ENCODE results near the gene MED19. TPM values are rescaled to one million over a fixed set of nuclear protein-coding genes. Genes with fewer than 3 reads are reported as not detected.

MED19 gene
- 13.4 and 13.6 TPM in 2 replicates for total RNA-seq

GRCh38 chr11:57711414-57712255 is at the start of gene MED19:
Gene MED19 (minus strand): TSS chr11:57712215. CDS start chr11:57712179, 36 bp downstream.
- H3K9me3 ChIP-seq (ENCODE audit: low read depth, low read length) = no peaks in the 10 kb centered on the region
- DNase-seq (ENCODE audit: insufficient read length, low spot score, missing footprints) = peak; percentile 85
- H4K20me1 ChIP-seq (ENCODE audit: insufficient read depth, low read length) = peaks cover 5% of the 10 kb centered on the region
- H3K4me1 ChIP-seq (ENCODE audit: insufficient read depth, low read length) = peaks cover 21% of the 10 kb centered on the region
- H3K4me2 ChIP-seq (ENCODE audit: insufficient read depth, low read length) = peak within 1 kb of the TSS; percentile 96
- H3K27me3 ChIP-seq (ENCODE audit: insufficient read depth, low read length) = no peaks in the 10 kb centered on the region
- peak within 1 kb of the TSS; percentile 93 for H3K27ac ChIP-seq (ENCODE audit: low read depth, low read length)
- H3K79me2 ChIP-seq (ENCODE audit: insufficient read depth, low read length) = peaks cover 68% of the 10 kb centered on the region
- H3K4me3 ChIP-seq (ENCODE audit: insufficient read depth, low read length) = peak within 1 kb of the TSS; percentile 93
- H2AFZ ChIP-seq (ENCODE audit: low read length) = peak within 1 kb of the TSS; percentile 99
- no peak for TF ChIP-seq CTCF (IDR thresholded peaks at IDR 0.05; ENCODE audit: extremely low read depth, low read depth, low read length)
- H3K36me3 ChIP-seq (ENCODE audit: insufficient read depth, low read length) = peaks cover 4% of the 10 kb centered on the region

- Histone ChIP-seq H3K79me2 (ENCODE audit: insufficient read depth, low read length) (peaks cover 12% of the 10 kb centered on the region), H3K36me3 (ENCODE audit: insufficient read depth, low read length) (no peaks in the 10 kb centered on the region), H3K27me3 (ENCODE audit: insufficient read depth, low read length) (no peaks in the 10 kb centered on the region), H4K20me1 (ENCODE audit: insufficient read depth, low read length) (peaks cover 2% of the 10 kb centered on the region), H2AFZ (ENCODE audit: low read length) (no peak overlapping the region), H3K9me3 (ENCODE audit: low read depth, low read length) (no peaks in the 10 kb centered on the region), H3K4me3 (ENCODE audit: insufficient read depth, low read length) (no peak overlapping the region), H3K27ac (ENCODE audit: low read depth, low read length) (no peak overlapping the region), H3K4me1 (ENCODE audit: insufficient read depth, low read length) (peaks cover 3% of the 10 kb centered on the region), H3K4me2 (ENCODE audit: insufficient read depth, low read length) (no peak overlapping the region)
- no peak for TF ChIP-seq CTCF (IDR thresholded peaks at IDR 0.05; ENCODE audit: extremely low read depth, low read depth, low read length)
- no peak for DNase-seq (ENCODE audit: insufficient read length, low spot score, missing footprints)
Measured at GRCh38 chr11:57758174-57758573, 46.2 kb upstream of the MED19 start.

GRCh38 chr11:57752954-57753353 is 40.9 kb upstream of the MED19 start:
- Histone ChIP-seq H2AFZ (ENCODE audit: low read length) (no peak overlapping the region), H3K27me3 (ENCODE audit: insufficient read depth, low read length) (no peaks in the 10 kb centered on the region), H3K27ac (ENCODE audit: low read depth, low read length) (no peak overlapping the region), H3K36me3 (ENCODE audit: insufficient read depth, low read length) (no peaks in the 10 kb centered on the region), H3K4me1 (ENCODE audit: insufficient read depth, low read length) (no peaks in the 10 kb centered on the region), H3K79me2 (ENCODE audit: insufficient read depth, low read length) (no peaks in the 10 kb centered on the region), H4K20me1 (ENCODE audit: insufficient read depth, low read length) (no peaks in the 10 kb centered on the region), H3K4me2 (ENCODE audit: insufficient read depth, low read length) (no peak overlapping the region), H3K9me3 (ENCODE audit: low read depth, low read length) (no peaks in the 10 kb centered on the region), H3K4me3 (ENCODE audit: insufficient read depth, low read length) (no peak overlapping the region)
- DNase-seq (ENCODE audit: insufficient read length, low spot score, missing footprints) = no peak
- TF ChIP-seq CTCF (IDR thresholded peaks at IDR 0.05; ENCODE audit: extremely low read depth, low read depth, low read length) = no peak

- no peaks in the 10 kb centered on the region for H4K20me1 ChIP-seq (ENCODE audit: insufficient read depth, low read length)
- no peak within 1 kb of the TSS for H3K4me2 ChIP-seq (ENCODE audit: insufficient read depth, low read length)
- H2AFZ ChIP-seq (ENCODE audit: low read length) = no peak within 1 kb of the TSS
- peak; percentile 63 for TF ChIP-seq CTCF (IDR thresholded peaks at IDR 0.05; ENCODE audit: extremely low read depth, low read depth, low read length)
- H3K36me3 ChIP-seq (ENCODE audit: insufficient read depth, low read length) = peaks cover 3% of the 10 kb centered on the region
- H3K27me3 ChIP-seq (ENCODE audit: insufficient read depth, low read length) = no peaks in the 10 kb centered on the region
- peak; percentile 90 for DNase-seq (ENCODE audit: insufficient read length, low spot score, missing footprints)
- H3K4me1 ChIP-seq (ENCODE audit: insufficient read depth, low read length) = no peaks in the 10 kb centered on the region
- H3K9me3 ChIP-seq (ENCODE audit: low read depth, low read length) = no peaks in the 10 kb centered on the region
- no peak within 1 kb of the TSS for H3K4me3 ChIP-seq (ENCODE audit: insufficient read depth, low read length)
- H3K27ac ChIP-seq (ENCODE audit: low read depth, low read length) = no peak within 1 kb of the TSS
- no peaks in the 10 kb centered on the region for H3K79me2 ChIP-seq (ENCODE audit: insufficient read depth, low read length)
Measured at GRCh38 chr11:57751676-57752253, 39.8 kb upstream of the MED19 start, which contains the start of gene BTBD18. Gene BTBD18 (minus strand): TSS chr11:57751819. CDS start chr11:57751188, 631 bp downstream.

All from osteoblast (primary cell).